A549 treated with DMSO at 1 μM for 4 hours (cell line): Measurements from ENCODE around the gene UBXN7. TPM values are rescaled to one million over a fixed set of nuclear protein-coding genes. Genes with fewer than 3 reads are reported as not detected.

Experiments
- total RNA-seq: library from RNA; stranded (reverse); fragments of 200-300 nt; extraction: Qiagen RNA extraction; gene quantifications from 5 replicates; pipeline ENCODE4 v1.2.3, GENCODE V29; 2022; ENCODE audit warnings: low read depth

The UBXN7 gene, protein sequence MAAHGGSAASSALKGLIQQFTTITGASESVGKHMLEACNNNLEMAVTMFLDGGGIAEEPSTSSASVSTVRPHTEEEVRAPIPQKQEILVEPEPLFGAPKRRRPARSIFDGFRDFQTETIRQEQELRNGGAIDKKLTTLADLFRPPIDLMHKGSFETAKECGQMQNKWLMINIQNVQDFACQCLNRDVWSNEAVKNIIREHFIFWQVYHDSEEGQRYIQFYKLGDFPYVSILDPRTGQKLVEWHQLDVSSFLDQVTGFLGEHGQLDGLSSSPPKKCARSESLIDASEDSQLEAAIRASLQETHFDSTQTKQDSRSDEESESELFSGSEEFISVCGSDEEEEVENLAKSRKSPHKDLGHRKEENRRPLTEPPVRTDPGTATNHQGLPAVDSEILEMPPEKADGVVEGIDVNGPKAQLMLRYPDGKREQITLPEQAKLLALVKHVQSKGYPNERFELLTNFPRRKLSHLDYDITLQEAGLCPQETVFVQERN
- total RNA-seq: 7.5 to 12.3 TPM (median 10.2 TPM) in 5 replicates

DNA sequence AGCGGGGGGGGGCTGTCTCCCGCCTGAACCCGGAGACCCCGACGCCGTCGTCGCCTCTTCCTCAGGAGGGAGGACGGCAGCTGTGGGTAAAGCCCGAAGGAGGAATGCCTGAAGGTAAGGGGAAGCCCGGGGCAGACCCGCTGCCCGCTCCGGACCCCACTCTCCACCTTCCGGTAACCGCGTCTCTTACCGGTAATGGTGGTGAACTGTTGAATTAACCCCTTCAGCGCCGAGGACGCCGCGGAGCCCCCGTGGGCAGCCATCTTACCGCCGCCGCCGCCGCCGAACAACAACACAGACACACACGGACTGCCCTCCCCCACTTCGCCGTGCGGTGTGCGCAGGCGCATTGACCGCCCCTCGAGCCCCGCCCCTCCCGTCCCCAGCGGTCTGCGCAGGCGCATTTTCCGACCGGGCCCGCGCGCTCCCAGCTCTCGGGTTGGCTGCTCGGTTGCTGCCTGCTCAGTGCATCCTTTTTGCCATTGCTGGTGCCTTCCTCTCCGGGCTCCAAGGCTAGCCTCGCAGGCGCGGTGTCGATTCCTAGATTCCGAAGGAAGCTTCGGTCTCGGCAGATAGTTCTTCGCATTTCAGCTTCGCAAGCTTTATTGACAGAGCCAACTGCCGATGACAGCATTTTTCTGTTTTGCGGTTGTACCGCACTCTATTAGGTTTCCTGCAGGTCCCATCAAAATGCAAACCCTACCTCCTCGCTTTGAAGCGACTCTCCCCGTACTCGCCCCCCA lies at the start of gene UBXN7:
TSS of gene UBXN7 (minus strand) at position 291 of the 743 bp plus-strand sequence. CDS start at position 263, 28 bp downstream.

GRCh38 chr3:196317687-196318467 lies 114.3 kb downstream of the UBXN7 start, which contains the start of gene DYNLT2B:
DYNLT2B (minus strand) TSS chr3:196318240; CDS start chr3:196318152, 88 bp downstream.

Other genes with a start within 250 kb of the UBXN7 start
- gene ZDHHC19, start 221.0 kb downstream of the UBXN7 start, total RNA-seq: 0.21 to 0.23 TPM in 2 of 5 replicates, not detected in the others
- not detected in 5 replicates for gene SLC51A, start 215.9 kb downstream of the UBXN7 start, total RNA-seq
- 32.1 to 39.9 TPM (median 35.5 TPM) in 5 replicates for gene PCYT1A, start 144.7 kb downstream of the UBXN7 start, total RNA-seq
- 22.4 to 27.9 TPM (median 23.8 TPM) in 5 replicates for gene DYNLT2B, start 114.2 kb downstream of the UBXN7 start, total RNA-seq
- 7.4 to 12.7 TPM (median 11.1 TPM) in 5 replicates for gene TM4SF19, start 94.0 kb downstream of the UBXN7 start, total RNA-seq
- 5.1 to 6.4 TPM (median 5.6 TPM) in 5 replicates for gene RNF168, start 71.3 kb upstream of the UBXN7 start, total RNA-seq
- gene SMCO1, start 82.9 kb upstream of the UBXN7 start, total RNA-seq: not detected in 5 replicates
- 8.7 to 12.1 TPM (median 10.2 TPM) in 5 replicates for gene WDR53, start 136.1 kb upstream of the UBXN7 start, total RNA-seq
- 7.0 to 8.6 TPM (median 8.0 TPM) in 5 replicates for gene FBXO45, start 136.2 kb upstream of the UBXN7 start, total RNA-seq
- 0.04 TPM in 1 of 5 replicates, not detected in the others for gene NRROS, start 207.3 kb upstream of the UBXN7 start, total RNA-seq